Uterus (tissue), 2 donors: ENCODE data around the gene EEF2K.

Experiments used
- POLR2A ChIP-seq, 2 donors: fragments of 450-650 bp; IDR thresholded peaks; one replicate each; pipeline ENCODE4 v1.6.1; 2016; ENCODE audit warnings: antibody characterized with exemption in 2 of 2, mild to moderate bottlenecking in 1 of 2, moderate library complexity in 1 of 2
- TF ChIP-seq, protein P1 (sequence below), 4 experiments: fragments of 200-600 bp in 2 of 4; fragments of 450-650 bp in 2 of 4; sonication (generic) in 2 of 4; IDR thresholded peaks; one replicate each; pipeline ENCODE4 v1.5.1; 2016 to 2019; ENCODE audit warnings: antibody characterized with exemption in 4 of 4, mild to moderate bottlenecking in 2 of 4, moderate library complexity in 1 of 4

DNA sequence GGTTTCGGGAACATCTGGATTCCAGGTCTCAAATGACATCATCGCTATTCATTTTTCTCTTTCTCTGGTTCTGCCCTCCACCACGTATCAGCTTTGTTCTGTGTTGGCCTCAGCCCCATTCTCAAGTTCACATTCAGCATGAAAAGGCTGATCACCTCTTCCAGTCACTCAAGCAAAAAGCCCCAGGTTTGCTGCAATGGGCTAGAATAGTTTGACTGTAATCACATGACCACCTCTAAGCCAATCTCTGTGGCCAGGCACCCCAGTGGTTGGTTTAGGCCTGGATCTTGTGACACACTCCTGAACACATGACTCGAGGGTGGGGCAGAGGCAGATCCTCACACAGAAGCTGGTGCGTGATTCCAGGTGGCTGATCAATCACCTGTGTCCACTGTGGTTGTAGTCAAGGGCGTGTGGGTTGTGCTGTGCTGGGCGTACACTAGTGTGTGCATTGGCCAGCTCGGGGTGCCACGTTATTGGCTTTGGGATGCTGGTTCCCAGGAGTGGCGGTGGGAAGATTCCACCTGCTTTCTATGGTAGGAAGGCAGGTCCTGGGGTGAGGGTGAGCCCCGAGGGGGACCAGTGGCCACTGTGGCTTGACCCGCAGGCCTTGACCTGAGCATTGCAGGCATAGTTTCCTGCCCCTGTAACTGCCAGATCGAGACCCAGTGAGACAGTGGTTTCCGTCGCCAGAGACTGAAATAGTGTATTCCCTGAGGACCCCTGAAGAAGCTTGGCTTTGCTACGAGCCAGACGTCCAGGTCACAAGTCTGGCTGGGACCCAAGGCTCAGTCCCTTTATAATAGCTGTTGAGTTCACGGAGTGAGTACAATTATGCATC, 12.0 kb downstream of the EEF2K start:
- TF ChIP-seq, protein P1, sequence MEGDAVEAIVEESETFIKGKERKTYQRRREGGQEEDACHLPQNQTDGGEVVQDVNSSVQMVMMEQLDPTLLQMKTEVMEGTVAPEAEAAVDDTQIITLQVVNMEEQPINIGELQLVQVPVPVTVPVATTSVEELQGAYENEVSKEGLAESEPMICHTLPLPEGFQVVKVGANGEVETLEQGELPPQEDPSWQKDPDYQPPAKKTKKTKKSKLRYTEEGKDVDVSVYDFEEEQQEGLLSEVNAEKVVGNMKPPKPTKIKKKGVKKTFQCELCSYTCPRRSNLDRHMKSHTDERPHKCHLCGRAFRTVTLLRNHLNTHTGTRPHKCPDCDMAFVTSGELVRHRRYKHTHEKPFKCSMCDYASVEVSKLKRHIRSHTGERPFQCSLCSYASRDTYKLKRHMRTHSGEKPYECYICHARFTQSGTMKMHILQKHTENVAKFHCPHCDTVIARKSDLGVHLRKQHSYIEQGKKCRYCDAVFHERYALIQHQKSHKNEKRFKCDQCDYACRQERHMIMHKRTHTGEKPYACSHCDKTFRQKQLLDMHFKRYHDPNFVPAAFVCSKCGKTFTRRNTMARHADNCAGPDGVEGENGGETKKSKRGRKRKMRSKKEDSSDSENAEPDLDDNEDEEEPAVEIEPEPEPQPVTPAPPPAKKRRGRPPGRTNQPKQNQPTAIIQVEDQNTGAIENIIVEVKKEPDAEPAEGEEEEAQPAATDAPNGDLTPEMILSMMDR (IDR thresholded peaks at IDR 0.05) = no peak
- TF ChIP-seq POLR2A (IDR thresholded peaks at IDR 0.05) = no peak
